NB4 (cell line): ENCODE data around the gene DUSP22.

ENCODE experiments used
- MAX ChIP-seq: IDR thresholded peaks from 2 replicates; pipeline ENCODE4 v1.6.1; 2011; ENCODE audit warnings: low read depth, low read length
- MYC ChIP-seq: IDR thresholded peaks from 2 replicates; pipeline ENCODE4 v1.6.1; 2011; ENCODE audit warnings: low read depth, low read length
- POLR2A ChIP-seq: IDR thresholded peaks from 2 replicates; pipeline ENCODE4 v1.6.1; 2011; ENCODE audit warnings: mild to moderate bottlenecking; ENCODE audit not compliant: insufficient read length; ENCODE audit errors: extremely low read depth
- TF ChIP-seq, protein P1 (sequence below): IDR thresholded peaks from one replicate; pipeline ENCODE4 v1.5.1; 2012; ENCODE audit warnings: low read depth, low read length

- TF ChIP-seq, protein P1, sequence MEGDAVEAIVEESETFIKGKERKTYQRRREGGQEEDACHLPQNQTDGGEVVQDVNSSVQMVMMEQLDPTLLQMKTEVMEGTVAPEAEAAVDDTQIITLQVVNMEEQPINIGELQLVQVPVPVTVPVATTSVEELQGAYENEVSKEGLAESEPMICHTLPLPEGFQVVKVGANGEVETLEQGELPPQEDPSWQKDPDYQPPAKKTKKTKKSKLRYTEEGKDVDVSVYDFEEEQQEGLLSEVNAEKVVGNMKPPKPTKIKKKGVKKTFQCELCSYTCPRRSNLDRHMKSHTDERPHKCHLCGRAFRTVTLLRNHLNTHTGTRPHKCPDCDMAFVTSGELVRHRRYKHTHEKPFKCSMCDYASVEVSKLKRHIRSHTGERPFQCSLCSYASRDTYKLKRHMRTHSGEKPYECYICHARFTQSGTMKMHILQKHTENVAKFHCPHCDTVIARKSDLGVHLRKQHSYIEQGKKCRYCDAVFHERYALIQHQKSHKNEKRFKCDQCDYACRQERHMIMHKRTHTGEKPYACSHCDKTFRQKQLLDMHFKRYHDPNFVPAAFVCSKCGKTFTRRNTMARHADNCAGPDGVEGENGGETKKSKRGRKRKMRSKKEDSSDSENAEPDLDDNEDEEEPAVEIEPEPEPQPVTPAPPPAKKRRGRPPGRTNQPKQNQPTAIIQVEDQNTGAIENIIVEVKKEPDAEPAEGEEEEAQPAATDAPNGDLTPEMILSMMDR: no peak
- no peak for TF ChIP-seq POLR2A
- no peak for TF ChIP-seq MAX
- TF ChIP-seq MYC: no peak
These were observed 88.2 kb downstream of the DUSP22 start for GRCh38 chr6:380234-381218.
